ENCODE results near the gene ACAP1.

Gene ACAP1

DNA sequence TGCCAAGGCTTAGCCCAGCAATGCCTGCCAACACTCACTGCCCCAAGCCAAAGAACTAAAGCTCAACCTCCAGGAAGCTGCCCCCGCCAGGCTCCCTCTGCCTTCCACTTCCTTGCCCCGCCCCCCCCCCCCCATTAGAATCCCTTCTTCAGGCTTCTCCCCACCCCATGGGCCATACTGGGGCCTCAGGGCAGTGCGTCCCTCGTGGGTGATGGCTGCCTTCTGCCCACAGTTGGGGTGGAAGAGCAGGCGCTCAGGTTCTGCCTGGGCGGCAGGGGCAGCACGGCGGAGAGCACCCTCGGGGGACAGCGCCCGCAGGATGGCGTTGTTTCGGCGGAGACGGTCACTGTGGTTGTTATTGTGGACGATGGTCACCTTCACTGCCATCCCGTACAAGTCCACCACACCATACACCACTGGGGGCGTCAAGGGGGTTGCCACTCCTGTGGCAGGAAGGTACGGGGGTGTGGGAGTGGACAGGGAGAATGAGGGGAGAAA, 11.2 kb upstream of the ACAP1 start:
- no peak for DNase-seq
- Histone ChIP-seq H3K9me3 (no peaks in the 10 kb centered on the region), H3K4me1 (peaks cover 0 to 15% (median 9%) of the 10 kb centered on the region in 4 donors), H3K27me3 (no peaks in the 10 kb centered on the region), H3K27ac (no peak overlapping the region), H3K4me3 (no peak overlapping the region), H3K36me3 (peaks cover 40 to 78% (median 56%) of the 10 kb centered on the region in 3 donors)
- intact Hi-C loops (cut with DNase I; ENCODE audit: low total_unique reads) = no loop called here
- TF ChIP-seq, protein P1, sequence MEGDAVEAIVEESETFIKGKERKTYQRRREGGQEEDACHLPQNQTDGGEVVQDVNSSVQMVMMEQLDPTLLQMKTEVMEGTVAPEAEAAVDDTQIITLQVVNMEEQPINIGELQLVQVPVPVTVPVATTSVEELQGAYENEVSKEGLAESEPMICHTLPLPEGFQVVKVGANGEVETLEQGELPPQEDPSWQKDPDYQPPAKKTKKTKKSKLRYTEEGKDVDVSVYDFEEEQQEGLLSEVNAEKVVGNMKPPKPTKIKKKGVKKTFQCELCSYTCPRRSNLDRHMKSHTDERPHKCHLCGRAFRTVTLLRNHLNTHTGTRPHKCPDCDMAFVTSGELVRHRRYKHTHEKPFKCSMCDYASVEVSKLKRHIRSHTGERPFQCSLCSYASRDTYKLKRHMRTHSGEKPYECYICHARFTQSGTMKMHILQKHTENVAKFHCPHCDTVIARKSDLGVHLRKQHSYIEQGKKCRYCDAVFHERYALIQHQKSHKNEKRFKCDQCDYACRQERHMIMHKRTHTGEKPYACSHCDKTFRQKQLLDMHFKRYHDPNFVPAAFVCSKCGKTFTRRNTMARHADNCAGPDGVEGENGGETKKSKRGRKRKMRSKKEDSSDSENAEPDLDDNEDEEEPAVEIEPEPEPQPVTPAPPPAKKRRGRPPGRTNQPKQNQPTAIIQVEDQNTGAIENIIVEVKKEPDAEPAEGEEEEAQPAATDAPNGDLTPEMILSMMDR (IDR thresholded peaks at IDR 0.05) = no peak

DNA sequence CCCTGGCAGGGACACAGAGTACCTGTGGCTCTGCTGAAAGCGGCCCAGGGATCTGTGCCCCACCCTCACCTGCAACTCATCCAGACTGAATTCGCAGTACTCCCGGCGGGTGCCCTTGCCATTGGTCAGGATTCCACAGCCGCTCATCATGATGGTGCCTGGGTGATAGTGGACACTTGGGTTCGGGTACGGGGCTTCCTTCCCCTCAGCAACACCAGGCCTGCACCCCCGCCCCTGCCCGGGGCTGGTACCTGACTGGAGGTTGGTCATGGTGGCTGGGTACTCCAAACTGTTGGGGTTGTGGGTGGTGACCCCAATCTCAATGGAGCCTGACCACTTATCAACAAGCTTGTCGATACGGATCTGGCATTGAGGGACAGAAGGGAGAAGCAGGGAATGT, 10.1 kb upstream of the ACAP1 start:
- H3K36me3 ChIP-seq = peaks cover 29 to 67% (median 45%) of the 10 kb centered on the region in 3 donors
- intact Hi-C loops (cut with DNase I; ENCODE audit: low total_unique reads) = no loop called here

DNA sequence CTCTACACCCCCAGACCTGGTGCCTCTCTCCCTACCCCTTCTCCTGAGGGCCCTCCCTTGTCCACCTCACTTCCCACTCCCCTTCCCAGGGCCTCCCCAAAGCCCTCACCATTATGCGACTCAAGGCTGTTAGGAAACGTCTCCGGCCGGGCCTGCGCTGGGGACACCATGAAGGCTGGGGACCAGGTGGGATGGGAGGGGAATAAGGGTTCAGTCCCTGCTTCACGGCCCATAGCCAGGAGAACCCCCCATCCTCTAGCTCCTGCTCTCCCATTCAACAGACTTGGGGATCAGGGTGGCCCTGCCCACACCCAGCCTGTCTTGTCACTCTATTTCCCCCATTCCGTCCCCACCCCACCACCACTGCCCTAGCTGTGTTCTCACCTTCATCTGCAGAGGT, 9.3 kb upstream of the ACAP1 start:
- TF ChIP-seq, protein P1 (IDR thresholded peaks at IDR 0.05) = no peak
- Histone ChIP-seq H3K4me3 (no peak overlapping the region), H3K4me1 (peaks cover 0 to 23% (median 16%) of the 10 kb centered on the region in 4 donors), H3K36me3 (peaks cover 21 to 58% (median 36%) of the 10 kb centered on the region in 3 donors), H3K27me3 (no peaks in the 10 kb centered on the region), H3K9me3 (no peaks in the 10 kb centered on the region), H3K27ac (no peak overlapping the region)
- DNase-seq = no peak
- intact Hi-C loops (cut with DNase I; ENCODE audit: low total_unique reads) = no loop called here

More for the DNA sequence above, 10.1 kb upstream of the ACAP1 start:
- no peaks in the 10 kb centered on the region for H3K27me3 ChIP-seq
- no peaks in the 10 kb centered on the region for H3K9me3 ChIP-seq
- no peak for DNase-seq
- no peak overlapping the region for H3K4me3 ChIP-seq
- TF ChIP-seq, protein P1 (IDR thresholded peaks at IDR 0.05) = no peak
- H3K27ac ChIP-seq = no peak overlapping the region
- H3K4me1 ChIP-seq = peaks cover 0 to 23% (median 16%) of the 10 kb centered on the region in 4 donors

DNA sequence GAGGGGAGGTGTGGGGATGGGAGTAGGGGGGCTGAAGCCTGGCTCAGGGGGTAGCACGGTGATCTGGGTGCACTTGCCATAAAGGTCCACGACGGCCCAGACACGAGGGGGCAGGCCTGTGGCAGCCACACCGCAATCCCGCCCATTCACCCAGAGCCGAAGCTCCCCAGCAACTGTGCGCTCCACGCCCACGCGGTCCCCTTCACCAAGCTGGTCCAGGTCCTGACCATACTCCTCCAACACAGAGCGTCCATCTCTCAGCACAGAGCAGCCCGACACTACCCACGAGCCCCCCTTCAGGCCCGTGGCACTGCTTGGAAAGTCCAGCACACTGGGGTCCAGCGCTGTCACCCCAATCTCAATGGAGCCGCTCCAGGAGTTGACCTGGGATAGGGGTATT, 8.8 kb upstream of the ACAP1 start:
- intact Hi-C loops (cut with DNase I; ENCODE audit: low total_unique reads) = no loop called here
- Histone ChIP-seq H3K4me3 (no peak overlapping the region), H3K36me3 (peaks cover 16 to 53% (median 32%) of the 10 kb centered on the region in 3 donors), H3K27ac (no peak overlapping the region), H3K4me1 (peaks cover 0 to 23% (median 16%) of the 10 kb centered on the region in 4 donors), H3K27me3 (peaks cover 0 to 3% of the 10 kb centered on the region in 2 donors), H3K9me3 (no peaks in the 10 kb centered on the region)
- TF ChIP-seq, protein P1 (IDR thresholded peaks at IDR 0.05) = no peak
- no peak for DNase-seq

DNA sequence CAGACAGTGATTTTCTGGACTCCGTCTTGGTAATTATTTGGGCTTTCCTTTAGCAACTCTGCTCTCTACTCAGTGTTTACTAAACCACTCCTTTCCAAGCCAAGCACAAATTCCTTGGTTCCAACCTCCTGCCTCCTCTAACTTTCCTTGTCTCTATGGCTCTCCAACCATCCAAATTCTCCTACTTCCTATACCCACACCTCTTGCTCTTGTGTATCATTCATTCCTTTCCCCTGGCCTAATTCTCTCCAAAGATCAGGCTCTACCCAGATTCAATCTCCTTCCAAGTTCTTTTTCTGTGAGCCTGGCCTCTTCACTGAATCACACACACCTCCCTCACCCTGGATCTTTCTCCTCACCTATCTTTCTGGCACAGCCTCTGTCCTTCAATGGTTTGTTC, 8.3 kb upstream of the ACAP1 start:
- intact Hi-C loops (cut with DNase I; ENCODE audit: low total_unique reads) = no loop called here
- H3K27me3 ChIP-seq = peaks cover 0 to 7% of the 10 kb centered on the region in 2 donors
- TF ChIP-seq, protein P1 (IDR thresholded peaks at IDR 0.05) = no peak
- H3K27ac ChIP-seq = peak overlapping the region; percentile 92
- peaks cover 0 to 23% (median 16%) of the 10 kb centered on the region in 4 donors for H3K4me1 ChIP-seq
- peak overlapping the region; percentile 58 to 62 for H3K4me3 ChIP-seq
- peaks cover 11 to 48% (median 27%) of the 10 kb centered on the region in 3 donors for H3K36me3 ChIP-seq
- H3K9me3 ChIP-seq = no peaks in the 10 kb centered on the region
- DNase-seq = no peak

Data from tibial artery (tissue), 4 donors.